Measurements from ENCODE around the gene TRA2B.

Gene TRA2B

GRCh38 chr3:185976977-185977678, 39.3 kb upstream of the TRA2B start:
- Histone ChIP-seq H3K27me3 (ENCODE audit: insufficient read depth, poor library complexity, severe bottlenecking) (no peaks in the 10 kb centered on the region), H3K9me3 (ENCODE audit: severe bottlenecking) (no peaks in the 10 kb centered on the region), H3K36me3 (ENCODE audit: low read depth) (no peaks in the 10 kb centered on the region), H3K27ac (ENCODE audit: poor library complexity, severe bottlenecking) (no peak overlapping the region), H3K4me3 (ENCODE audit: severe bottlenecking) (no peak overlapping the region), H3K4me1 (ENCODE audit: insufficient read depth, poor library complexity, severe bottlenecking) (no peaks in the 10 kb centered on the region)
- ATAC-seq (ENCODE audit: low read depth) (peak; percentile 85), DNase-seq (ENCODE audit: low spot score) (no peak)
- peak; percentile 95 for TF ChIP-seq CTCF (IDR thresholded peaks at IDR 0.05; ENCODE audit: poor library complexity, severe bottlenecking)

- Histone ChIP-seq H3K27me3 (ENCODE audit: insufficient read depth, poor library complexity, severe bottlenecking) (no peaks in the 10 kb centered on the region), H3K4me3 (ENCODE audit: severe bottlenecking) (no peak overlapping the region), H3K9me3 (ENCODE audit: severe bottlenecking) (no peaks in the 10 kb centered on the region), H3K27ac (ENCODE audit: poor library complexity, severe bottlenecking) (no peak overlapping the region), H3K4me1 (ENCODE audit: insufficient read depth, poor library complexity, severe bottlenecking) (no peaks in the 10 kb centered on the region), H3K36me3 (ENCODE audit: low read depth) (no peaks in the 10 kb centered on the region)
- ATAC-seq (ENCODE audit: low read depth) (no peak), DNase-seq (ENCODE audit: low spot score) (no peak)
- no peak for TF ChIP-seq CTCF (IDR thresholded peaks at IDR 0.05; ENCODE audit: poor library complexity, severe bottlenecking)
Measured at GRCh38 chr3:185976100-185976499, 38.3 kb upstream of the TRA2B start.

- Histone ChIP-seq H3K27me3 (ENCODE audit: insufficient read depth, poor library complexity, severe bottlenecking) (no peaks in the 10 kb centered on the region), H3K27ac (ENCODE audit: poor library complexity, severe bottlenecking) (no peak overlapping the region), H3K4me1 (ENCODE audit: insufficient read depth, poor library complexity, severe bottlenecking) (no peaks in the 10 kb centered on the region), H3K9me3 (ENCODE audit: severe bottlenecking) (no peaks in the 10 kb centered on the region), H3K4me3 (ENCODE audit: severe bottlenecking) (no peak overlapping the region), H3K36me3 (ENCODE audit: low read depth) (no peaks in the 10 kb centered on the region)
- no peak for TF ChIP-seq CTCF (IDR thresholded peaks at IDR 0.05; ENCODE audit: poor library complexity, severe bottlenecking)
- ATAC-seq (ENCODE audit: low read depth) (no peak), DNase-seq (ENCODE audit: low spot score) (no peak)
Measured at GRCh38 chr3:185971579-185971978, 33.8 kb upstream of the TRA2B start.

- ATAC-seq (ENCODE audit: low read depth): no peak
- DNase-seq (ENCODE audit: low spot score): no peak
Measured at GRCh38 chr3:185968168-185968567, 30.4 kb upstream of the TRA2B start.

More at GRCh38 chr3:185968168-185968567, 30.4 kb upstream of the TRA2B start:
- Histone ChIP-seq H3K36me3 (ENCODE audit: low read depth) (no peaks in the 10 kb centered on the region), H3K4me3 (ENCODE audit: severe bottlenecking) (no peak overlapping the region), H3K9me3 (ENCODE audit: severe bottlenecking) (no peaks in the 10 kb centered on the region), H3K4me1 (ENCODE audit: insufficient read depth, poor library complexity, severe bottlenecking) (no peaks in the 10 kb centered on the region), H3K27ac (ENCODE audit: poor library complexity, severe bottlenecking) (no peak overlapping the region), H3K27me3 (ENCODE audit: insufficient read depth, poor library complexity, severe bottlenecking) (no peaks in the 10 kb centered on the region)
- no peak for TF ChIP-seq CTCF (IDR thresholded peaks at IDR 0.05; ENCODE audit: poor library complexity, severe bottlenecking)
